B cell (primary cell): Measurements from ENCODE around the gene SPG7. TPM values are rescaled to one million over a fixed set of nuclear protein-coding genes. Genes with fewer than 3 reads are reported as not detected.

Experiments
- ATAC-seq: fragments of 200-7000 bp; cut with Tn5 transposase; one replicate; pipeline ENCODE4 v1.10.0; 2021; ENCODE audit warnings: low read depth, mild to moderate bottlenecking, moderate number of reproducible peaks, moderate library complexity
- CTCF ChIA-PET: fragments of 350-600 bp; sonication (Branson Sonifier 250); formaldehyde crosslinking; loops from one replicate; lab custom pipeline; 2021; ENCODE audit warnings: antibody characterized with exemption, inconsistent platforms; lab: Charles Lee
- POLR2A ChIA-PET: fragments of 350-600 bp; sonication (Branson Sonifier 250); formaldehyde crosslinking; loops from one replicate; lab custom pipeline; 2021; ENCODE audit warnings: antibody characterized with exemption; lab: Charles Lee
- DNase-seq: peaks from one replicate; pipeline ENCODE4 v3.0.0; 2013
- H2AFZ ChIP-seq: 2 replicates; pipeline ENCODE4 v1.6.1; 2012; ENCODE audit warnings: mild to moderate bottlenecking, low read depth, low read length; ENCODE audit not compliant: insufficient read depth, poor library complexity, severe bottlenecking
- H3K27ac ChIP-seq, 2 donors: 1 replicate in 1 of 2; 2 replicates in 1 of 2; pipeline ENCODE4 v1.5.1; 2012 to 2013; ENCODE audit warnings: low read length in 2 of 2, mild to moderate bottlenecking in 2 of 2, moderate library complexity in 1 of 2
- H3K27me3 ChIP-seq, 4 experiments: fragments of 200-600 bp in 1 of 4; sonication (generic) in 1 of 4; replicated peaks in 1 of 4; 1 replicate in 2 of 4; 2 replicates in 2 of 4; pipeline versions ENCODE4 v1.6.1 to v1.7.0; 2013 to 2016; ENCODE audit warnings: low read length in 3 of 4, mild to moderate bottlenecking in 2 of 4, mixed read lengths in 1 of 4, moderate library complexity in 1 of 4; ENCODE audit not compliant: insufficient read depth in 4 of 4, control insufficient read depth in 3 of 4; ENCODE audit errors: control extremely low read depth in 1 of 4
- H3K36me3 ChIP-seq, 2 experiments: replicated peaks in 1 of 2; 1 replicate in 1 of 2; 2 replicates in 1 of 2; pipeline versions ENCODE4 v1.6.1 to v1.7.1; 2013; ENCODE audit warnings: low read length in 1 of 2; ENCODE audit not compliant: insufficient read depth in 2 of 2, control insufficient read depth in 1 of 2; ENCODE audit errors: control extremely low read depth in 1 of 2, extremely low read depth in 1 of 2
- H3K4me1 ChIP-seq, 2 donors: fragments of 200-600 bp in 1 of 2; sonication (generic) in 1 of 2; 1 replicate in 1 of 2; 2 replicates in 1 of 2; pipeline versions ENCODE4 v1.5.1 to v1.6.1; 2013 to 2017; ENCODE audit warnings: low read length in 2 of 2; ENCODE audit not compliant: control insufficient read depth in 2 of 2, insufficient read depth in 2 of 2
- H3K4me2 ChIP-seq: replicated peaks from 2 replicates; pipeline ENCODE3; 2012; ENCODE audit warnings: mild to moderate bottlenecking, low read depth, low read length; ENCODE audit not compliant: poor library complexity, severe bottlenecking
- H3K4me3 ChIP-seq, 5 experiments: fragments of 200-600 bp in 1 of 5; sonication (generic) in 1 of 5; 1 replicate in 3 of 5; 2 replicates in 2 of 5; pipeline versions ENCODE4 v1.5.1 to v1.7.0; 2011 to 2016; ENCODE audit warnings: low read length in 4 of 5, mild to moderate bottlenecking in 4 of 5, low read depth in 2 of 5, control low read depth in 1 of 5, moderate library complexity in 1 of 5; ENCODE audit not compliant: insufficient read depth in 1 of 5; ENCODE audit errors: control extremely low read depth in 1 of 5, extremely low read depth in 1 of 5
- H3K79me2 ChIP-seq: fragments of 200-600 bp; sonication (generic); one replicate; pipeline ENCODE4 v1.6.0; 2016; ENCODE audit warnings: low read length; ENCODE audit not compliant: control insufficient read depth, insufficient read depth
- H3K9ac ChIP-seq: fragments of 200-600 bp; sonication (generic); 2 replicates; pipeline ENCODE4 v1.6.1; 2017; ENCODE audit warnings: mild to moderate bottlenecking, low read length, moderate library complexity
- H3K9me3 ChIP-seq, 3 donors: one replicate each; pipeline versions ENCODE4 v1.6.1 to v1.7.1; 2013; ENCODE audit warnings: low read length in 2 of 3; ENCODE audit not compliant: control insufficient read depth in 2 of 3, insufficient read depth in 1 of 3; ENCODE audit errors: control extremely low read depth in 1 of 3
- H4K20me1 ChIP-seq: 2 replicates; pipeline ENCODE4 v1.6.0; 2012; ENCODE audit warnings: mild to moderate bottlenecking, low read length; ENCODE audit not compliant: insufficient read depth, control insufficient read depth, poor library complexity, severe bottlenecking
- H3K27ac Mint-ChIP-seq: one replicate; pipeline ENCODE4 v1.8.0; 2021; ENCODE audit warnings: mixed read lengths
- H3K27me3 Mint-ChIP-seq: one replicate; pipeline ENCODE4 v1.8.0; 2021; ENCODE audit warnings: mixed read lengths
- H3K4me1 Mint-ChIP-seq: one replicate; pipeline ENCODE4 v1.8.0; 2021; ENCODE audit warnings: mixed read lengths
- H3K4me3 Mint-ChIP-seq: one replicate; pipeline ENCODE4 v1.8.0; 2021; ENCODE audit warnings: mixed read lengths
- H3K9me3 Mint-ChIP-seq: one replicate; pipeline ENCODE4 v1.8.0; 2022; ENCODE audit warnings: mixed read lengths; ENCODE audit not compliant: insufficient read depth
- CTCF ChIP-seq: fragments of 200-600 bp; IDR thresholded peaks from one replicate; pipeline ENCODE4 v1.8.0; 2022; ENCODE audit warnings: antibody characterized with exemption, mild to moderate bottlenecking
- EZH2 ChIP-seq: IDR thresholded peaks from 2 replicates; pipeline ENCODE4 v1.6.1; 2012; ENCODE audit warnings: borderline replicate concordance, low read depth, mild to moderate bottlenecking, moderate library complexity, low read length; ENCODE audit not compliant: insufficient read depth, poor library complexity, severe bottlenecking
- WGBS: methylation state at CpG from one replicate; pipeline ENCODE4 v1.1.5; 2013; ENCODE audit warnings: missing lambda C conversion rate; ENCODE audit not compliant: insufficient coverage; 5-methylcytosine and 5-hydroxymethylcytosine counted together
- intact Hi-C: fragments of 100-400 bp; cut with micrococcal nuclease; formaldehyde crosslinking; loops from one replicate; pipeline ENCODE4 v1.10.0; 2022
- polyA plus RNA-seq: library from polyadenylated mRNA; depleted of rRNA; stranded (reverse); fragments of >200 nt; gene quantifications from 2 replicates; pipeline ENCODE4 v1.2.3, GENCODE V29; 2012
- total RNA-seq, 2 donors: library from RNA; stranded (reverse); fragments of 120-200 nt in 1 of 2; gene quantifications; 1 replicate in 1 of 2; 2 replicates in 1 of 2; pipeline versions ENCODE4 v1.2.3 to v1.2.4, GENCODE V29; 2013 to 2022

Gene SPG7
- total and polyA plus RNA-seq, 2 donors (not counting 1 experiment from before 2014, with no cell fraction given): 146 to 157 TPM

GRCh38 chr16:89604764-89605163, 96.6 kb downstream of the SPG7 start:
- Histone ChIP-seq H3K27me3 (peaks cover 0 to 14% (median 0%) of the 10 kb centered on the region in 4 experiments), H3K9me3 (no peaks in the 10 kb centered on the region), H3K36me3 (no peaks in the 10 kb centered on the region), H2AFZ (no peak overlapping the region), H3K79me2 (no peaks in the 10 kb centered on the region), H3K4me1 (peaks cover 7 to 10% of the 10 kb centered on the region in 2 donors), H4K20me1 (no peaks in the 10 kb centered on the region), H3K9ac (no peak overlapping the region), H3K27ac (no peak overlapping the region), H3K4me3 (no peak overlapping the region), H3K4me2 (no peak overlapping the region)
- CTCF ChIA-PET: no interaction called here
- WGBS: 89% methylated on average over 16 of the region's 16 CpGs
- no peaks in the 10 kb centered on the region for H3K9me3 Mint-ChIP-seq
- TF ChIP-seq CTCF (no peak), EZH2 (no peak)
- H3K4me1 Mint-ChIP-seq: peaks cover 7% of the 10 kb centered on the region
- POLR2A ChIA-PET: no interaction called here
- H3K4me3 Mint-ChIP-seq: no peak overlapping the region
- H3K27ac Mint-ChIP-seq: no peak overlapping the region
- DNase-seq (no peak), ATAC-seq (no peak)
- intact Hi-C loops: no loop called here
- peaks cover 4% of the 10 kb centered on the region for H3K27me3 Mint-ChIP-seq

GRCh38 chr16:89605186-89605970, 97.2 kb downstream of the SPG7 start:
- Mint-ChIP-seq H3K27ac (no peak overlapping the region), H3K4me1 (peaks cover 7% of the 10 kb centered on the region), H3K4me3 (no peak overlapping the region), H3K9me3 (no peaks in the 10 kb centered on the region), H3K27me3 (peaks cover 4% of the 10 kb centered on the region)
- Histone ChIP-seq H3K4me3 (no peak overlapping the region), H4K20me1 (no peaks in the 10 kb centered on the region), H2AFZ (no peak overlapping the region), H3K9me3 (no peaks in the 10 kb centered on the region), H3K27ac (no peak overlapping the region), H3K4me2 (no peak overlapping the region), H3K9ac (no peak overlapping the region), H3K27me3 (peaks cover 0 to 14% (median 0%) of the 10 kb centered on the region in 4 experiments), H3K4me1 (peaks cover 7 to 10% of the 10 kb centered on the region in 2 donors), H3K36me3 (no peaks in the 10 kb centered on the region), H3K79me2 (no peaks in the 10 kb centered on the region)
- CTCF ChIA-PET: no interaction called here
- POLR2A ChIA-PET: no interaction called here
- TF ChIP-seq EZH2 (no peak), CTCF (no peak)
- ATAC-seq (no peak), DNase-seq (no peak)
- intact Hi-C loops: no loop called here
- WGBS: 94% methylated on average over 30 of the region's 34 CpGs
